HuH-7 (cell line): ENCODE measurements around the gene TGFB2.

Experiments used
- DNase-seq: peaks from one replicate; pipeline ENCODE4 v3.0.0; 2011; ENCODE audit warnings: low spot score

TGFB2 gene

DNA sequence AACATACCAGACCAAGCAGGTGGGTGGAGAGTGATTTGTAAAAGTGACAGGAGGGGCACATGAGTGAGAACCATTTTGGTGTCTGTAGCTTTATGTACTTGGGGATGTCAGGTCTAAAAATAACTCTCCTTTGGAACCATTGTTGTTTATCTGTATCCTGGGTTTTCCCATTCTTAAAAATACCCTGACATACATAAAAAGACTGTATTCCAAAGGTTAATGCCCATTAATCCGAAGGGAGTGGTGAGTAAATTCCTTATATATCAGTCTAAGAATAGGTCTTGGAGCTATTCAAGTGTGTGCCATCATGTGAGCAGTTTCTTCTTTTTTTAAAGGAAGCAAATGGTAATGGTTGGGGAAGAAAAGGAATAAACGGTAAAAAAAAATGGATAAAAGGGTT is 117.5 kb downstream of the TGFB2 start:
- no peak for DNase-seq

DNA sequence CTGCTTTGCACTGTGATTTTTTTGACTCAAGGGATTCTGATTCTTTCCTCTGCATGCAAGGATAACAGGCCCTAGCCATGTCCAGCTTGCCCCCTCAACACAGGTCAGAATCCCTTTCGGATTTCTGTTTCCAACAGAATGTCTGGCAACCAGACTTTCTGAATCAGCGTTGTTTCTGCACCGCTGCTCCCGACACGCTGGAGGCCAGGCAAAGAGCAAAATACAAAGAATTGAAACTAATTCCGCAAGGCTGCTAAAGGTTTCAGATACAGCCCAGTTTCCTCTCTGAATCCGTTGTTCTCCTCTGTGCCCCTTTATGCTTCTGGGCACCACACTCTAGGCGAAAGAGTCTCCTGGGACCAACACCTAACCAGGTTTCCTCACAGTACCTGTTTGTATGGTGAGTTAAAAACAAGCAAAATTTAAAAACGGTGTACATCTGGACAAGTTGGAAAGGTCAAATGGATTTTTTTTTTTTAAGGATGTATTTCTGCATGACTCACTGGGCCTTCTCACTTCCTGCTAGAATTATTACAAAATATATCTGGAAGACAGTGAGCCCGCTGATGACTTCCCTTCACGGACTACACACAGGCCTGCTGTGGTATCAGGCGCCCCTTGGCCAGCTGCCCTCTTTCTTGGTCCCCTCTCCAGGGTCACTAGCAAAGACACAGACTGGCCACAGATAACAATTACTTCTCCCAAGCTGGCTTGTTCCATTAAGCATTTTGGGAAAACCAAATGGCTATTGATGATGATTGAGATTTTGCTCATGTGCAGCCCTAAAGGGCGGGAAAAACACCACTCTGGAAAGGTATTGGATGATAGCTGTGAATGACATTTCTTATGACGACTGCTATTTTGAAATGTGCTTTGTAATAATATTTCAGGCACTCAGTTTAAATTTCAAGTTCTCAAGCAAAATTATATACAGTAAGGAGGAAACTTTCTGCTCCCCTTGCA is 118.3 kb downstream of the TGFB2 start:
- DNase-seq, result no peak

DNA sequence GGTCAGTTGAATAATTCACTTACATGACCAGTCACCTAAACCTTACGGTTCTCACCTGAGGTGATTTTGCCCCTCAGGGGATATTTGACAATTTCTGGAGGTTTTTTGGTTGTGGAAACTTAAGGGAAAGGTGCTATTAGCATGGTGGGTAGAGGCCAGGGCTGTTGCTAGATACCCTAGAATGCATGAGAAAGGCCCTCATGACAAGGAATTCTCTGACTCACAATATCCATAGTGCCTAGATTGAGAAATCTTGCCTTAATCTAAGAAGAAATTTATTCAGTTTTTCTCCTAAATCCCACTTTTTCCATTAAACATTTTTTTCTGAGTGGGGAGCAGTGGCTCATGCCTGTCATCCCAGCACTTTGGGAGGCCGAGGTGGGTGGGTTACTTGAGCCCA is 119.7 kb downstream of the TGFB2 start:
- DNase-seq, result no peak

DNA sequence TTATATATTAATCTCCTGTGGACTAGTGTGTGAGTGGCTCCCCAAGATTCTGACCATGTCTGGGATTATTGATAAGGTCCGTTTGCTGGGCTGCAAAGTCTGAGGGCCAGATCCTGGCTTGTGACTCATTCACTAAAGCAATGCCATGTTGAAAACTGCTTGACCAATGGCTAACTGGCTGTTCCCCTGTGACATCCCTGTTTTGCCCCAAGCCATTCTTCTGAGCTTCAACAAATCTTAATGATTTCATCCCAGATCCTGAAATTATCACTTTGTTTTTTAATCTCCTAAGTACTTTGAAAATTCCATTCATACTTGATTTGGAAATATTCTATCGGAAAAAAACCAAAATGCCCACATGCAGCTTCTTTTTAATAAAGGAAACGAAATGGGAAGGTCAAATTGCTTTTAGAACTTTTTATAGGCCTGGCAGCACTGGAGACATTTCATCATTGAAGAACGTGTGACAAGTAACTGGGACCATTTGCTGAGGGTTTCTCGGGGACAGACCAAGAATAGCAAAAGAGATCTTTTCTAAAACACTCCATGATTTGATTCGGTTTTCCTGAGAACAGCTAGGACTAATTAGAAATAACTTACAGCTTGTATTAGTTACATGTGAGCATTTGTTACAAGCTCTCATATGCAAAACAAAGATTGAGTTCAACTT is 121.3 kb downstream of the TGFB2 start:
- no peak for DNase-seq

DNA sequence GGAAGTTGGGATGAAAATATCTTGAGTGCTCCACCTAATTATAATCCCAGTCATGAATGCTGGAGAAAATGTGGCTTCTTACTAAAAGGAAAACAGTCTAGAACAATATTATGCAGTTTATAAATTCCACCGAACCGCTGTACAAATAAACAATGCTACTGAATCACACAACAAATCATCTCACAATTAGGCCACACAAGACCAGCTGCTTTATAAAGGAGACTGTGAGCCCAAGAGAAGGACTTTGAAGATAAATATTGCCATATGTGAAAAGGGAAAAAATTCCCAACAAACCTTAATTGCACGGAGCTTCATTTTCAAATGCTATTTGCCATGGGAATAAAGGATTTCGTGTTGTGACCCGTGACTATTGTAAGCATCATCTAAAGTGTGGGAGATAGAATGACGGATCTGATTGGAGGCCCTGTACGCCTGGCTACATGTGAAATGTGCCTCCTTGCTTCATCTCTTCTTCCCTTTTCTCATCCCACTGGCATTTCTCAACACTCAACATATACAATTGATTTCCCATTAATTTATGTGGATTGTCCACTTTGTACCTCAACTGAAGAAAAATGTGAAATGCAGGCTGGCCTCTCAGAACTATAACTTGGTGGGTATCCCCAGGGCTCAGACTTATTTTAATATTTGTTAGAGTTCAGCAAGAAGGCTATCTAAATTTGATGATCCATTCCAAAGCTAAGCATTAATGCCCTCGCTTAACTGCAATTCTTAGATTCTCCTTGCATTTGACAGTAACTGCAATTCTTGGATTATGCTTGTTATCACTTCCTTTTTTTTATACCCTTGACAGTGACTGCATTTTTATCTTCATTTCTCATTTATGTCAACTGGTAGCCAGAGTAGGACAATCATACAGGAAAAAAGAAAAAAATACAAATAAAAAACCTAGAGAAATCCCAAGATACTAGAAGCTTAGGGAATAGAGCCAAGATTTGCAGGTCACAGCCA is 122.3 kb downstream of the TGFB2 start:
- no peak for DNase-seq

DNA sequence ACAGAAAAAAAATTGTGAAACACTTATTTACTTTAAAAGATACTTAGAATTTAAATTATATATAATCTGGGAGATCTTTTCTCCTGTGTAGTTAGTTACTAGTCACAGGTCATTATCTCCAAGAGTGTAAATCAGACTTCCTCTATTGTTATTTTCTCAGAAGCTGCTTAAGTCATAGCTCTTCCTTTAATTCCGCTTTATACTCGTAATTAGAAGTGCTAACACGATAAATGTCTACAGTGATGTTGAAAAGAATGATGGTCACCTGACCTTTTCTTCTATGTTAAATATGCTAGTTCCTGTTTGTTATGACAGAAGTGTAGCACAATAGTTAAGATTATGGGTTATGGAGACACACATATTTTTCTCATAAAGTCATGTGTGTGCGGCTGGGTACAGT is 123.6 kb downstream of the TGFB2 start:
- DNase-seq, result no peak

DNA sequence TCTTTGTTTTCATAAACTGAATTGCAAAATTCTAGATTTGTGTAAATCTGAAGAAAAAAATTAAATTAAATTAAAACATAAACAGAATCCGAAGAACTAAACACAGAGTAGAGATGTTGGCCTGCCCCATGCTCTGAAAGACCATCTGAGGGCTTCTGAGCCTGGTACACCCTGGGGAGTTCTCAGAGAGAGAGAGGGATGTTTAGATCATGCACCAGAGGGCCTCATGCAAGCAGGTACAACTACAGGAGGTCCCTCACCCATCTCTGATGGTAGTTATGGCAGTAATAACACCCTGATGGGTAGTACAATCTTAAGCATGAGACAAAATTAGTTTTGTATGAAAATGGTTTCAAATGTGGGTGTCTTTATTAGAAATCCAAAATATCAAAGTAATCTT is 127.7 kb downstream of the TGFB2 start:
- no peak for DNase-seq

DNA sequence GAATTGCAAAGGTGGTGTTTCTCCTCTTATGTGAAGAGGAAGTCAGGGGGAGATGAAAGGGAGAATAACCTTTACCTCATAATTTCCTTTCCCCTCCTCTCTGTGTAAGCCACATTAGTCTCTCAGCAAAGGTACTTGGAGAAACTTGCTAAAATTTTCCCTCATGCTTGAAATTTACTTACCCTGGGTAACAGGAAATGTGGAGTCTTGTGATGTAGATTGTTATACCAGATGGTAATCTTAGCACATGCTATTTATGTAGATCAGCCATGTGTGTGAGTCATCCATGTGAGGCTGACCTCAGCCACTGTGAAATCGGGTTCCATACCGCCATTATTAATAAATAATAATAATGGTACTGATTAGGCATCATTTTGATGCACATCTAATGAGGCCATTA is 128.4 kb downstream of the TGFB2 start:
- DNase-seq, result no peak

DNA sequence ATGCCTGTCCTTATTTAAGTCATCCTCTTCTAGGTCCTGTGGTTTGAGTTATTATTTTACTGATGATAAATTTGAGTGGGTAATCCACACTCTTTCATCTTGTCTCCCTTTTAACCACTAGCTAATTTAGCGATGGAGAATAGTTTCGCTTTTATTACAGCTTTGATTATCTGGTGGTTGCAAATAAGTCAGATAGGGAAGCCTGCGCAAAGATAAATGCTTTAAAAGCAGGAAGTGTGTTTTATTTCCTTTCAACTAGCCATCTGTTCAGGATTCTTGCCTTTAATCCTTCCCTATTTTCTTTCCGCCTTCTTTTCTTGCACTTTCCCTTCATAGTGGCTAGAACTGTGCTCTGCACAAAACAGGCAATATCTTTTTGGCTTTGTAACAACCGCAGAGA is 129.0 kb downstream of the TGFB2 start:
- no peak for DNase-seq

DNA sequence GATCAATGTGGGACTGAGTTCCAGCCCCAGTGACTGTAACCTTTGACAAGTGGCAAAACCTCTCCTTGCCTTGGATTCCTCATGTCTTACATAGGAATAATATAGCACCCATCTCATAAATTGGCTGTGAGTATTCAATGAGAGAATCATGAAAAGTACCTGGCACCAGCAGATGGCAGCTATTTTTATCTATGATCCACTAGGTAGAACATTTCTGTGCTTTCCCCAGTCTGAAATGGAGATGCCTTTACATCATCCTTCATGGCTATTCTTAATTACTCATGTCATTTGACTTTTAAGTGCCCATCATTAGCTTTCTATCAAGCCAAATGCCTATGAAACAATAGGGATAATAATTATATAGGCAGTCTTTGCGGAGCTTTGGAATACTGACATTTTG is 130.1 kb downstream of the TGFB2 start:
- no peak for DNase-seq

DNA sequence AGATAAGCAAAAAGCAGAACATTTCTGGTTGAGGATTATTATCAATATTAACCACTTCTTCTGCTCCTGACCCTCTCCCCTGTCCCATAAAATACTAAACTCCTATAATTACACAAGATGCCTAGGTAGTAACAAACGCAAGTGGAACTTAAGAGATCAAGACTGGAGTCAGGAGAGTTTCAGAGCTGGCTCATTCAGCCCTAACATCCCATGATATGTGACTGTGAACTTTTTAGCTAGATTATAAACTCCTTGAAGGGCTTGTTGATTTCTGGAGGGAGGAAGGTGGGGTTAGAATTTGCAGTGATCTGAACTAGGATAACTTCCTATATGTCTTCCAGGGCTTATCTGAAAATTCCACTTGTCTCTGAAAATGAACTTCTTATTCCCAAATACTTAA is 130.6 kb downstream of the TGFB2 start:
- no peak for DNase-seq

DNA sequence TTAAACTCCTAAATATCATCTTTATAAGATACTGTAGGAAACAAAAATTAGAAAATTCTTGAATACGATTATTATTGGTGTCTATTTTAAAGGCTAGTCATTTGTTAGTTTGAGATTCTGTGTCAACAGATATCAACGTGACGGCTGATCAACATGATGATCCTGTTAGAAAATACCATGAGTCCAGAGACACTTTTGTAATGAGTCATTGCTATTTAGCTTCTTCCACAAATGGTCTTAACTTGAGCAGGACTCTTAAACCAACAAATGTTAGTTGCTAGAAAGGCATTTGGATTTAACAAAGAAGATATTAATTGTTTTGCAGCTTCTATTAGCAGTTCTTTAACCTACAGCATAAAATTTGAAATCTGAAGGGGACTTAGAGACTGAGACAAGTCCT is 131.2 kb downstream of the TGFB2 start:
- no peak for DNase-seq

DNA sequence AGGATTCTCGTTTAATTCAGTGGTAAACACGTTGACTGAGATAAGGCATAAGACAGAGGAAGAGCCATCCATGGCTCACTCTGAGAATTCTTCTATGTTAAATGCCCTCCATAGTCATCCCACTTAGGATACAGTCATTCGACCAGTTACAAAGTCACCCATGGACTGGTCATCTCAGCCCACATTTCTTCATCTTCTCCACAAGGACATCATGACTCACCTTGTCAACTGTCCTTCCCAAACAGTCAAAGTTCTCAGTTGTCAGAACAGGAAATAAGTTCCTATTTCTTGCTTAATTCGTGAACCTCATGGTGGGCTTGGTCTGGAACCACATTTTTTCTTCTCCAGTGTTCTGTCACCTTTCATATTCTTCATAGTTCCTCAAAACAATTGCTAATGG is 133.2 kb downstream of the TGFB2 start:
- DNase-seq, result no peak

DNA sequence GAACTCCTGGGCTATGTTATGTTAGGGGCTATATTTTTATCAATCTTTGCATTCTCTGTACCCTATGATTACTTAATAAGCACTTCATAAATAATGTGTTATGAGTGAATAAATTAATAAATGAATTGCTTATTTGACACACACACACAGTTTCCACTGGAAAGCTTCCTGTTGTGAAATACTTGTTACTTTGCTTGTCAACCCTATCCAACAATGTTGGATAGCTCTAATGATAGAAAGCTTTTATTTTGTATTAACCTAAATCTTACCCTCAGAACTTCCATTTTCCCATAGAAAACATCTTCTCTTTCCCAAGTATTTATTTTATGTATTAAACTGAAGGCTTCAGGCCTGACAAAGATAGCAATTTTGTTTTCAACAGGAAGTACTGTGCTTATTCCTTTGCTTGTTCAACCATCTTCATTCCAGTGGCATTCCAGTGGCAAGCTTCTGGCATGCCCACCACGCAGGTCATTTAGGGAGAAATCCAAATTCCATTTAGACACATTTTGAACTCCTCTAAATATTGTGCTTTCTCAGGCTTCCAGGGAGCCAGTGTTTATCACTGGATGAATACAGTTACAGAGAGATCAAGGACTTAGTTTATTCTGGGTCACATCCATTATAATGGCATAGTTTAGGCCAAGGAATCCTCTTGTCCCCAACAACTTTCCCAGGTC is 134.4 kb downstream of the TGFB2 start:
- DNase-seq, result no peak

DNA sequence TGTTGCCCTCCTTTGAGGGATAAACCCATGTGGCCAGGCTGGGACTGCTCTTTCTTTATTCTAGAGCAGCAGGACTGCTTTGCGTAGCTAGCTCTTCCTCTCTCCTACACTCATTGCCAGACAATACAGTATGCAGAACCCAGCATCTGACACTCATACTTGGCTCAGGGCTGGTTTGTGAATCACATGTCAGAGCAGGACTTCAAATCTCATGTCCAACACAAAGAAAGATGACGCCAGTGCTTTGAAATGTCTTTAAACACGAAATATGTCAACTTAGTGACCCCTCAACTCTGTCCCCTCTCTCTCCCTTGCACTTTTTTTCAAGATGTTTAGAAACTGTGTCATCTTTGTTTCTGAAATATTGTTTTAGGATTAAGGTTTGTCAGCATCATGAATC is 135.0 kb downstream of the TGFB2 start:
- no peak for DNase-seq

DNA sequence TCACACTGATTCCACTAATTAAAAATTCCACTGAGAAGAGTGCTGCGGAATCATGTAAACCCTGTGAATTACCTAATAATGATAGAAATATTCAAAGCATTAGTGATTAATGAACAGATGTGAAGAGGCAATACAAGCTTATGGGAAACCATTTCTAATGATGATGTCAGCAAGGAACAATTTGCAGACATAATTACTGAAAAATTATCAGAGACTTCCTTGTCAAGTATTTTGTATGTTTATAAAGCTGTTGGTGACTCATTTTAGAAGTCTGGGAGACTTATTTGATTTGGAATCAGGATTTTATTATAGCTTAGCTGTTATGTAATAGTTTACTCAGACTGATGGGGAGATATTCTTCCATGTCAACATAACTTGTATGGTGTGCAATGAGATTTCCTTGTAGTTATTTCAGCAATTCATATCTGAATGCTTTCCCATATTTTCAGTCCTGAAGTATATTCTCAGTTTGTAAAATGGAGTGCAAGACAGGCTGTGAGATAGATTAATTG is 135.5 kb downstream of the TGFB2 start:
- no peak for DNase-seq

DNA sequence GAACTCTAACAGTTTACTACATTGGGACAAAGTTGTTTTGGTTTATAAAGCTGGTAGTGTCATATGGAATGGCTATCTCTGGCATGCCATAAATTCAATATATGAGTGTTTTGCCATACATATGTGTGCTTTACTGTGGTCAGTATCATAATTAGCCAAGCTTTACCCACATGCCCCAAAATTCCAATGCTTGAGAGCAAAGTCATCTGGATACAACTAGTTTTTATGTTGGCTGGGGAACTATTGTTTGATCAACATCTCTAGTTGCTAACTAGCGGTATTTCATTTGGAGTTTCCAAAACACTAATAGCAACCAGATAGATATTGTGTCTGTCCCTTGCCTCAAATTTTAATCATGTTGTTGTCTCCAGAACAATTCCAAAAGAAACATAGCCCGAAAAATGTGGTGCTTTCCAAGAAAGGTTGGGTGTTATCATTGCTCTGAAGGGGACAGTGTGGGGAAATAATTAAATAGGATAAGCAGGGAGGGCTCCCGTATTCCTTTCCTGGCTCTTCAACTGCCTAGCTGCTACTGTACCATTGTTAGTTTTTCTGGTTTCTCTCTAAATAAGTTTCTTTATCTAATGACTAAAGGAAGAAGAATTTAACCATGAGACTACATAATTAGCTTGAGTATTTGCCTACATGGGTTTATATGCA is 136.1 kb downstream of the TGFB2 start:
- DNase-seq, result no peak

DNA sequence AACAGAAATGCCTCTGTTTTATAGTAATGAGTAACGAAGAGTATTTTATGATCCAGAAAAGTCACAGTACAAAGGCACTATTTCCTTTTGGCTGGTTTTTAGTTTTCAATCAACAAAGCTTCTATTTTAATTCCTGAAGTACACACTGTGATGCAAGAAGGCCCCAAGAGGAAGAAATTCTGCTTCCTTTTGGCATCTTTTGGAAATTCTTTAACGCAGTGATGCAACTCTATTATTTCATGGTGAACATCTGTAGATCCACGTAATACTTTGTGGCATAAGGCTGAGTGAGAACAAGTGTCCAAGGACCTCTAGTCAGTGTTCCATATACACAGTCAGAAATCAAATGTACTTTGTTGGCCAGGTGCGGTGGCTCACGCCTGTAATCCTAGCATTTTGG is 137.5 kb downstream of the TGFB2 start:
- DNase-seq, result no peak

DNA sequence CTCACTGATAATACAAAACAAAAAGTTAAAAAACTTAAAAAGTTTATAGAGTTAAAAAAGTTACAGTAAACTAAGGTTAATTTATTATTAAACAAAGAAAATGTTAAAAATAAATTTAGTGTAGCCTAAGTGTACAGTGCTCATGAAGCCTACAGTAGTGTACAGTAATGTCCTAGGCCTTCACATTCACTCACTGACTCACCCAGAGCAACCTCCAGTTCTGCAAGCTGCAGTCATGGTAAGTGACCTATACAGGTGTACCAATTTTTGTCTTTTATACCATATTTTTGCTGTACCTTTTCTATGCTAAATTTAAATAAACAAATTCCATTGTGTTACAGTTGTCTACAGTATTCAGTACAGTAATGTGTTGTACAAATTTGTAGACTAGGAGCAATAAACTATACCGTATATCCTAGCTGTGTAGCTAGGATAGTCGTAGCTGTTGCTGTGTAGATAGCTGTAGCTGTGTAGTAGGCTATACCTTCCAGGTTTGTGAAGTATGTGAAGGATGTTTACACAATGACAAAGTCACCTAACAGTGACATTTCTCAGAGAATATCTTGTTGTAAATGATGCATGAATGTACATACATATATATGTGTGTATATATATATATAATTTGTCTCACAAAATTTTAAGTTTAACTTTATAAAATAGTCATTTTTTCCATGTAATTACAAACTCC is 140.2 kb downstream of the TGFB2 start:
- DNase-seq, result no peak

DNA sequence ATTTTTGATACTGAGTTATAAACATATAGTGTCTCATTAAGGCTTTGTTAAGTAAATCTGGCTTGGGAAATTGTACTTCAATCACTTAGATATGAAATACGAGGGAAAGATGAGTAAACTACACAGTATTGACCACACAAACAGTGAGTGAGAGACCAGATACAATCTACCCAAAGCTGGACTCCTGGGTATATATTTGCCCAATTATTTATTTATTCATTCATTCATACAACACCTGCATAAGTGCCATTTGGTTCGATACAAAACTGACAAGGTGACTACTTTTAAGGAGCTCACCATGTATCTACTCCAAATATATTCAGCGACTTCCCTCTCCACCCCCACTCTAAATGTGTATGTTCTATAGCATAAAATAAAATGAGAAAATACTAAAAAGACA is 143.4 kb downstream of the TGFB2 start:
- DNase-seq, result no peak
